GOT3 (cell line): Measurements from ENCODE around the gene CTNNA3.
"Not testable (repeated sequence)": the region's sequence is repeated elsewhere in the genome, so short reads cannot be mapped to it uniquely, and the experiment has no call there.

Experiments
- DNase-seq: peaks from one replicate; lab custom pipeline; 2025; ENCODE audit warnings: mixed read lengths; lab: John Stamatoyannopoulos, UW

CTNNA3 gene

GRCh38 chr10:66378117-66378876, 1317.7 kb downstream of the CTNNA3 start:
- no peak for DNase-seq

GRCh38 chr10:66368146-66368545, 1327.8 kb downstream of the CTNNA3 start:
- no peak for DNase-seq

GRCh38 chr10:66366163-66366562, 1329.8 kb downstream of the CTNNA3 start:
- DNase-seq, result no peak

- no peak for DNase-seq
Observed at GRCh38 chr10:66365686-66366085, 1330.3 kb downstream of the CTNNA3 start.

- no peak for DNase-seq
Observed at GRCh38 chr10:66362522-66362921, 1333.5 kb downstream of the CTNNA3 start.

GRCh38 chr10:66353822-66354221, 1342.2 kb downstream of the CTNNA3 start:
- not testable (repeated sequence) for DNase-seq

- DNase-seq, result no peak
Observed at GRCh38 chr10:66353422-66353821, 1342.6 kb downstream of the CTNNA3 start.

GRCh38 chr10:66350622-66351399, 1345.2 kb downstream of the CTNNA3 start:
- DNase-seq, result no peak

- DNase-seq, result no peak
Observed at GRCh38 chr10:66349726-66350125, 1346.3 kb downstream of the CTNNA3 start.

- DNase-seq, result no peak
Observed at GRCh38 chr10:66349076-66349475, 1346.9 kb downstream of the CTNNA3 start.

GRCh38 chr10:66337211-66337610, 1358.8 kb downstream of the CTNNA3 start:
- no peak for DNase-seq

- no peak for DNase-seq
Observed at GRCh38 chr10:66336791-66337190, 1359.2 kb downstream of the CTNNA3 start.

- DNase-seq, result not testable (repeated sequence)
Observed at GRCh38 chr10:66335753-66336152, 1360.2 kb downstream of the CTNNA3 start.

GRCh38 chr10:66329147-66329546, 1366.8 kb downstream of the CTNNA3 start:
- no peak for DNase-seq

GRCh38 chr10:66326876-66327275, 1369.1 kb downstream of the CTNNA3 start:
- DNase-seq, result no peak

GRCh38 chr10:66322777-66323176, 1373.2 kb downstream of the CTNNA3 start:
- no peak for DNase-seq

GRCh38 chr10:66321723-66322665, 1374.0 kb downstream of the CTNNA3 start:
- no peak for DNase-seq

- DNase-seq, result no peak
Observed at GRCh38 chr10:66318761-66319160, 1377.2 kb downstream of the CTNNA3 start.

- DNase-seq, result no peak
Observed at GRCh38 chr10:66307826-66308225, 1388.2 kb downstream of the CTNNA3 start.

- no peak for DNase-seq
Observed at GRCh38 chr10:66301078-66301477, 1394.9 kb downstream of the CTNNA3 start.

GRCh38 chr10:66295602-66296001, 1400.4 kb downstream of the CTNNA3 start:
- DNase-seq, result no peak

GRCh38 chr10:66294538-66294937, 1401.5 kb downstream of the CTNNA3 start:
- no peak for DNase-seq
